GM12873 (cell line): ENCODE data around the gene WASHC3.
A peak's percentile ranks its signal among the peaks of the same experiment; 100 is the strongest.

Experiments
- TF ChIP-seq, protein P1 (sequence below): IDR thresholded peaks from 2 replicates; pipeline ENCODE4 v1.5.1; 2012; ENCODE audit warnings: low read depth, mild to moderate bottlenecking, moderate library complexity, low read length, control low read depth; ENCODE audit not compliant: insufficient read depth; ENCODE audit errors: missing control alignments

WASHC3 gene

DNA sequence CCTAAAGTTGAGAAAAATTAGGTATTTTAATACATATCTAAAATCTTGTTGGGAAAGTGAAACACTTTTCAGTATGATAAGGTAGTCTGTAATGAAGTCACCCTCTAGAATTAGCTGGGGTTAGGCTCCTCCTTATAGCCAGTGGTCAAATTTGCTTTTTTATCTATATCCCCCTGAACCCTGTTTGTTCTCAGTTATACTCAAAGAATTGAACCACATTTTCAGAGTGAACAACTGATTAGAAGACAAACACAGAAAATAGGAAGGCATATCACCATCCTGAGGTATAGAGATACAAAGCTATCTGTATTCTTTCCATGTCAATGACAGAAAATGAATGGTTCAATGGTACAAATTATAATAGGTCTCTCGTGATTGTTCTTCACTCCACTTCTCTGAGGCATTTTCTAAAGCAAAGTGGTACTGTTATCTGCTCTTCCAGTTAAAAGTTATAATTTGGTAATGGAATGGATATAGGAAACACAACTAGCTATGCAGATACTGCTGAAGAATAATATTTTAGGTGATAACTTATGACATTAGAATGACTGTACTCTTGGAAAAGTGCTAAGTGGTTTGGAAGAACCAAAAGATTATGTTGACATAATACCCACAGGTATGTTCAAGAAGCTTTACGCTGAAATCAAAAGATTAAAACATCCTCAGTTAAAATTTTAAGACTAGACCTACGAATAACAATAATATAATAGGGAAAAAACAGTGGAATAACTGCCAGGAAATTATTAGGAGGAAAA is 27.6 kb downstream of the WASHC3 start:
- TF ChIP-seq, protein P1, sequence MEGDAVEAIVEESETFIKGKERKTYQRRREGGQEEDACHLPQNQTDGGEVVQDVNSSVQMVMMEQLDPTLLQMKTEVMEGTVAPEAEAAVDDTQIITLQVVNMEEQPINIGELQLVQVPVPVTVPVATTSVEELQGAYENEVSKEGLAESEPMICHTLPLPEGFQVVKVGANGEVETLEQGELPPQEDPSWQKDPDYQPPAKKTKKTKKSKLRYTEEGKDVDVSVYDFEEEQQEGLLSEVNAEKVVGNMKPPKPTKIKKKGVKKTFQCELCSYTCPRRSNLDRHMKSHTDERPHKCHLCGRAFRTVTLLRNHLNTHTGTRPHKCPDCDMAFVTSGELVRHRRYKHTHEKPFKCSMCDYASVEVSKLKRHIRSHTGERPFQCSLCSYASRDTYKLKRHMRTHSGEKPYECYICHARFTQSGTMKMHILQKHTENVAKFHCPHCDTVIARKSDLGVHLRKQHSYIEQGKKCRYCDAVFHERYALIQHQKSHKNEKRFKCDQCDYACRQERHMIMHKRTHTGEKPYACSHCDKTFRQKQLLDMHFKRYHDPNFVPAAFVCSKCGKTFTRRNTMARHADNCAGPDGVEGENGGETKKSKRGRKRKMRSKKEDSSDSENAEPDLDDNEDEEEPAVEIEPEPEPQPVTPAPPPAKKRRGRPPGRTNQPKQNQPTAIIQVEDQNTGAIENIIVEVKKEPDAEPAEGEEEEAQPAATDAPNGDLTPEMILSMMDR = no peak

DNA sequence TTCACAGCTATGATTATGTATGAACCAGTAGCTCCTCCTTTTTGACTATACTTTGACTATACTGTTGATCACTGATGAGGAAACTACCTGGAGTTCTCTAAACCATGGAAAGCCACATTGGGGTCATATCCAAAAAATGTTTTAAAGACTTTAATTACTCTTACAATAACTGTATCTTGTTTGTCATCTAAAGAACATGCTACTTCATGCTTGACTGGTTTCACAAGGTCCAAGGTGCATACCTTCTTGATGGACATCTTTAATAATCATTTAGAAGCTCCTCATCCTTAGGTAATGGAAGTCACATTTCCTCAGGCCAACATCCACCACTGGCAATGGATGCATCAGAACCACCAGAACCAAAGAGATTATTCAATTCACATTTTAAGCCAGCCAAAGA is 29.9 kb downstream of the WASHC3 start:
- TF ChIP-seq, protein P1 = no peak

DNA sequence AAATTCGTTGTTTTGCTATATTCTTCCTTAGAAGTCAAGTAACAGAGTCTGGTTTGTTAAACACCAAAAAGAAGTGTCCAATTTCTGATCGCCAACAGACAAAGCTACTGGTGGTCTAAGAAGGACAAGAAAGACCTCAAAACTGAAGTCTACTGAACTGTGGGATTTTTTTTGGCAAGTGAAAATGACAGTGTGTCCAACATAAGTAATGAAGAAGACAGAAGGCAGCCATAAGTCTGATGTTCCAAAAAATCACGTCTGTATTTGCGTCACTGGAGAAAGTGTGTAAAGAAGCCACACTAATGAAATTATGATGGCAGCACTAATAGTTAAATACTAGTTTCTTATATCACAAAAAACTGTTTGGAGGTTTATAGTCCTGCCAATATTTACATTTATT is 32.6 kb downstream of the WASHC3 start:
- TF ChIP-seq, protein P1 = no peak

DNA sequence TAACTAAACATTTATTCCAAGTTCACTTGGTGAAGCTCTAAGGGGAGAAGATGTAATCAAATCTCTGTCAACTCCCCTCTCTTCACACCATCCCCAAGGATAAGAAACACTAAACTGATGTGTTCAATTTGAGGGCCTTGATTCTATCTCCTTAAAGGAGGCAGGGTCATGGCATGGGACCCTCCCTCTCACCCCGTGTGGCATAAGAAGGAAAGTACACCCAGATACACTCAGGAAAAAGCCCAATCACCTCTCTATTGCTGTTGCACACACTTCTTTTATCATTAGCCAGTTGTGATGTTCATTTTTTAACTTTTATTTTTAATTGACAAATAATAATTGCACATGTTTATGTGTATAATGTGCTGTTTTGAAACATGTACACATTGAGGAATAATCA is 35.1 kb downstream of the WASHC3 start:
- TF ChIP-seq, protein P1 = peak; percentile 25

DNA sequence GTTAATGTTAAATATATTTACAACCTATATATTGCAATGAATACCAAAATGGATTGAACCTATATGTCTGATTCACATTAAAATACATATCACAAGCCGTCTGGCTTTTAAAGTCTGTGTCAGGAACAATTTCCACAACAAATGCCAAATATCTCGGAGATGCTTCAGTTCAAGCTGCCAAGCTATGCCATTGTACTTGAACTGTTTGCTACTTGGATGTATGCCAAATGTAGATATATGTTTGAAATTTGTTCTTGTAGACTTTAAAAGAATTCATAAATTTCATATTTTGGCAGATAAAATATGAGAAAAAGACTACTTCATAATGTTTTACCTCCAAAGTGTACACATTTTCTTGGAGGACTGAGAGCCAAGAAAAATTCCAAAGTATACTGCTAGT is 37.0 kb downstream of the WASHC3 start:
- TF ChIP-seq, protein P1 = no peak

GRCh38 chr12:102023343-102023930 is 38.4 kb downstream of the WASHC3 start:
- TF ChIP-seq, protein P1 = no peak

DNA sequence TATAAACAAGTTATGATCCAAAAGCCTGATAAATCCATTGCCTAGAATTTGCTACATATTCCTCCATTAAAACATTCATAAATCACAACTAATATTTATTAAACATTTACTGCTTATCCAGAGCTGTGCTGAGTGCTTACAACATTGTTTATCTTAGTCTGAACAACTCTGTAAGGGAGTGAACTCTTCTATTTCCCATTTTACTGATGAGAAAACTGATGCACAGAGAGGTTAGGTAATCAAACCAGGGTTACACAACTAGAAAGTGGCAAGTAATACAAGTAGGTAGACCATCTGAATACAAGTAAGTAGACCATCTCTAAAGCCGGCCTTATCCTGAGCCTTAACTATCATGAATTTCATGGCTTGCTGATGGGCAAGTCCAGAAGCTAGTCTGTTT is 39.5 kb downstream of the WASHC3 start:
- TF ChIP-seq, protein P1 = no peak
